Amniotic stem cell (primary cell): Measurements from ENCODE around the gene ERAL1.
A peak's percentile ranks its signal among the peaks of the same experiment; 100 is the strongest.
"Not testable (repeated sequence)": the region's sequence is repeated elsewhere in the genome, so short reads cannot be mapped to it uniquely, and the experiment has no call there.

Source experiments
- DNase-seq: peaks from one replicate; lab custom pipeline; 2025; lab: John Stamatoyannopoulos, UW

The ERAL1 gene

DNA sequence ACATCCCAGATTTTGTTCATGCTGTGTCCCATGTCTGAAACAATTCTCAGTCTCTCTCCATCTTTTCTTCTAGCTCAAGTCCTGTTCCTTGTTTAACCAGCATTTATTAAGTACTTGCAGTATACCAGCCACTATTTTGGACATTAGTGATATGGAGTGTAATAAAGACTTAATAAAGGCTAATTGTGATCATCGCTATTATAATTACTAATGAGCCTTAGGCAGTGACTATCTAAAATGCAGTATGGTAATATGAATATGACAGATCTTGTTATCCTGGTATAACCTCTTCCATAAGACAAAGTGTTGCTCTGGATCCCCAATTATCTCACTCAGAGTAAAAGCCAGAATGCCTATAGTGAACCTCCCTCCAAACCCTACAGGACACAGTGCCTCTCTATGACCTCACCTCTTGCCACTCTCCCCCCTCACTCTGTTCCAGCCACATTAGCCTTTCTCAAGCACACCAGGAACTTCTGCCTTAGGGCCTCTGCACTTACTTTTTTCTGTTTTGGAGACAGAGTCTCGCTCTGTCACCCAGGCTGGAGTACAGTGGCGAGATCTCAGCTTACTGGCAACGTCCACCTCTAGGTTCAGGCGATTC, 44.5 kb downstream of the ERAL1 start:
- no peak for DNase-seq

DNA sequence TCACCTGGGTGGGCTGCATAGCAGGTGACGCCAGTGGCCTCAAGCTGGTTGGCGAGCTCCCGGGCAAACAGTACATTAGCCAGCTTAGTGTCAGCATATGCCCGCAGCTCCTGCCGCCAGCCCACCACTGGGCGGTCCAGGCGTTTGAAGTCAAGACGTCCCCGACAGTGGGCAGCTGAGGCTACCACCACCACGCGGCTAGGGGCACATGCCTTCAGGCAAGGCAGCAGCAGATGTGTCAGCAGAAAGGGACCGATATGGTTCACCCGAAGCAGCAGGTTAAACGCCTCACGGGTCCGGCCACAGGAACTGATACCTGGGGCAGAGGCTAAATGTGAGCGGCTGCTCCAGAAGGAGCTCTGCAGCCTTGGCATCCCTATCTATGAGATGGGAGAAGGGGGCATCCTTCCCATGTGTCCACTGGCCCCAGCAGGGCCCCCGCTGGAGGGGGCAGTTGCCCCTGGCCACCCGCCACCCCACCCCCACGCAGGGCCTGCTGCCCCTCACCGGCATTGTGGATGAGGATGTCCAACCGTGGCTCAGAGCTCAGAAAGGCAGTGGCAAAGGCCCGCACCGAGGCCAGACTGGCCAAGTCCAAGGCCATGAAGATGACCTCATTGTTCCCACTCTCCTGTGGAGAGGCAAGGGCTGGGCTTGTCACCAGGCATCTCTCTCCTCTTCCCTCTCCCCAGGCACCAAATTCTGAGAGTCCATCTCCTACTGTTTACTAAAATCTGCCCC, 46.3 kb downstream of the ERAL1 start:
- DNase-seq: no peak

DNA sequence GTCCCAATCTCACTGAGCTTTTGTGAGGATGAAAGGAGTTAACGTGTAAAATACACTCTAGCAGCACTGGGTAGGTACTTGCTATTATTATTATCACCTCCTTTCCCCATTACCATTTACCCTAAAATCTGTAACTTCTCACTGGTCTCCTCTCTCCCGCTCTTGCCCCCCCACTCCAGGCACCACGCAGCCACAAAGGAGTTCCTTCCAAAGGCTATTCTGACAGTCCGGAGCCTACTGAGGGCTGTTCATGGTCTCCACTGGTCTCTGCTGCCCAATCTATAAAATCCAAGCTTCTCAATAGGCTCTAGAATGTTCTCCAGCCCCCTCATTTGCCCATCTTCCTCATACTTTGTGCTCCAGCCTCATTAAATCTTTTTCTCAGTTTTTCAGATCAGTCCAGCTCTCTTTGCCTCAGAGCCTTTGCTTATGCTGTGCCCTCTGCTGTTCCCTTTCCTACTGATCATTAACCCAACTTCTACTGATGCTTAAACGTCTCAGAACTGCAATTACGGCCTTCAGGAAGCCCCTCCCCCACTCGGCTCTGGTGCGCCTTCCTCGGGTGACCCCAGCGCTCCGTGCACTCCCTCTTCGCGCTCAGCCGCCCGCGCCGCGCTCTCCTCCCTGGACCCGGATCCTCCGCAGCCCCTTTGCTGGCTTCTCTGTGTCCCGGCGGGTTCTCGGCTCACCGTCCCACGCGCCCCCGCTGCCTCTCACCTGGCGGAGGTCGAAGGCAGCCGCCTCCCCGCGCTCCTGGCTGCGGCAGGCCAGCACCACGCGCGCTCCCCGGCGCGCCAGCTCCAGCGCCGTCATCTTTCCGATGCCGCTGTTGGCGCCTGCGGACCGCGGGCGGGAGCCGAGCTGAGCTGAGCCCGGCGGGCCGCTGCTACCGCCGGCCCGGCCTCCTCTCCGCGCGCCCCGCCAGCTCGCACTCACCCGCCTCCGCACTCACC, 47.3 kb downstream of the ERAL1 start:
- DNase-seq: no peak

DNA sequence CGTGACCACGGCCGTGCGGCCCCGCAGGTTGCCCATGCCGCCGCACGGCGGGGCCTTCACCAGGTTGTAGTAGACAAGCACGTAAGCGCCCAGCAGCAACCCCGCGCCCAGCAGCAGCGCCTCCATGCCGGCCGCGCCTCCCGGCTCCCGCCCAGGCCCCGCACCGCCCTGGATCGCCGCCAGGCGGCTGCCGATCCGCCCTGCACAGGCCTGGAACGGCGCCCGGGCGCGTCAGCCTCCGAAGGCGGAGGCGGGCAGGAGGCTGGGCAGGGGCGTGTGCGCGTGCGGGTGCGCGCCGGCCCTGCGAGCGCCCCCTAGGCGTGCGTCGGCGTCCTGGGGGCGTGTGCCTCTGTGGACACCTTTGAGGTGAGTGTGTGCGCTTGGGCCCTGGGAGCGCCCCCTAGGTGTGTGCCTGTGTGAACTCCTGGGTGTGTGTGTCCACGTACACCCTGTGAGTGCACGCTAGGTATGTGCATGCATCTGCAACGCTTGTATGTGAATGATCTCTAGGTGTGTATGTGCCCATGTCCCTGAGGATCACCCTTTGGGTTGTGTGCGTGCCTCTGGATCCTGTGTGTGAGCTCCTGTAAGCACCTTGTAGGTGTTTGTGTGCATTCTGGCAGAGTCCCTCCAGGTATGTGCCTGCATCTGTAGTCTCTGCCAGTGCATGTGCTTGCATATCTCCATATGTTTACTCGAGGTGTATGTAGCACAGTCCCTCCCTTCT, 48.2 kb downstream of the ERAL1 start, which contains the start of gene DHRS13:
DHRS13 (minus strand) TSS at position 261 of the 727 bp plus-strand sequence; CDS start at position 126, 135 bp downstream.
- peak; percentile 72 for DNase-seq

DNA sequence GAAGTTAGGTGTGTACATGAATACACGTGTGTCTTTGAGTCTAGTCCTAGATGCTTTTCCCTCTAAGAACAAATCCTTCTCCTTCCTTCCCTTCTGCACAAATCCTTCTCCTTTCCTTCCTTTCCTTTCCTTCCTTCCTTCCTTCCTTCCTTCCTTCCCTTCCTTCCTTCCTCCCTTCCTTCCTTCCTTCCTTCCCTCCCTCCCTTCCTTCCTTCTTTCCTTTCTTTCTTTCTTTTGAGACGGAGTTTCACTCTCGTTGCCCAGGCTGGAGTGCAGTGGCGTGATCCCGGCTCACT, 48.7 kb downstream of the ERAL1 start:
- DNase-seq: not testable (repeated sequence)

DNA sequence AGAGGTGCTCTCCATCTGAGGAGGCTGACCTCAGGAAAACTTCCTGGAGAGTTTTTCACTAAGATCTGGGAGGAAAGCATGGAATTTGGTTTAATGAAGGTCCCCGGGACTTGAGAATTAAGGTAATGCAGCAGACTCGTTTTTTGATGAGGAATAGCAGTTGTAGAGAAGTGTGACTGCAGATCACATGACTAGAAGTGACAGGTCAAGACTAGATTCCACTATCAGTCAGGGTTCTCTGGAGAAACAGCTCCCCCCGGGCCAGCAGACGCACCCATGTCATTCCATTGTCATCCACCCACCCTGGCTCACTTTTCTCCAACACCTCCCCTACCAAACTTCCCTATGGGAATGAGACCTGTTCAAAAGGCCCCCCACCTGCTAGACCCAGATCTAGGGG, 50.0 kb downstream of the ERAL1 start:
- no peak for DNase-seq

DNA sequence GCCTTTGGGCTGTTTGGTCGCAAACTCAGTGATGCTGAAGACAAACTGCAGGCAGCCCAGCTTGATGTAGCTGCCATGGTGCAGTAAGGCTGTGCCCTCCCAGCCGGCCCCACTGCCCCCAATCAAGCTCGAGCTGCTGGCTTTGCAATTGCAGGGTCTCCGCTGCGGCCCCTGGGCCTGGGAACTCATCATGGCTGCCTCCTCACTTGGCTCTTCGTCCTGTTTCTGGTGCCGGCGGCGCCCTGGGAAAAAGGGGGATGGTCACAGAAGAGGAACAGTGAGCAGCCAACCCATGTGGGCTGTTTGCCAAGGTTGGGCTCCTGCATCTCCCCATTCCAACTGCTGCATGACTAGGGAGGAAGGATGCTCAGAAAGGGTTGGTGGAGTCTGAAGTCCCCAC, 51.5 kb downstream of the ERAL1 start:
- DNase-seq: no peak

DNA sequence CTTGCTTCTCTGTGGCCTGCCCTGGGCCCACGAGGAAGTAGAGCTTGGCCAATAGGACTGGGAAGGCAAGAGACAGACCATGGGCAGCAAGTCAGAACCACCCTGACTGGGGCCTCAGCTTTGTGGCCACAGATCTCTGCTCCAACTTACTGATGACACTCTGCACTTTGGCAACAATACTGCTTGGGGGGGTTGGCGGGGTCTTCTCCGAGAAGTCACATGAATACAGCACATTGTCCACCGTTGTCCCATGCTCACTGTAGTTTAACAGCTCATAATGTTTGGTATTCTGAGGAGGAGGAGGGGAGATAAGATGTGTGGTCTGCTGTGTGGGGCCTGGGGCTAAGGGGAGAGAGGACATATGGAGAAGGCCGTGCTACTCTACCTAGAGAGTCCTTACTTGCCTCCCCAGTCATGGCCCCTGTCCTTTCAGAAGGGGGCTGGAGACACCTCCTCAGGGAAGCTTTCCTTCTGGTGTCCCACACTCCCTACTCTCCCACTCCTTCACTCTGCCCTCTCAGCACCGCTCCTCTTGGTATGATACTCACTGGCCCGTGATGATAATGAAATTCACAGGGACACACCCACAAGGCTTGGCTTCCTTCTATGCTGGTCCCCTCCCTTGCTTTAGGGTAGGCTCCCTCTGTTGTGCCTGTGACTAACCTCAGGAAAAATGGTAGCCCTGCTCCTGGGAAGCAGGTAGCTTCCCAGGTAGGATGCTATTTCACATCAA, 52.1 kb downstream of the ERAL1 start:
- no peak for DNase-seq

DNA sequence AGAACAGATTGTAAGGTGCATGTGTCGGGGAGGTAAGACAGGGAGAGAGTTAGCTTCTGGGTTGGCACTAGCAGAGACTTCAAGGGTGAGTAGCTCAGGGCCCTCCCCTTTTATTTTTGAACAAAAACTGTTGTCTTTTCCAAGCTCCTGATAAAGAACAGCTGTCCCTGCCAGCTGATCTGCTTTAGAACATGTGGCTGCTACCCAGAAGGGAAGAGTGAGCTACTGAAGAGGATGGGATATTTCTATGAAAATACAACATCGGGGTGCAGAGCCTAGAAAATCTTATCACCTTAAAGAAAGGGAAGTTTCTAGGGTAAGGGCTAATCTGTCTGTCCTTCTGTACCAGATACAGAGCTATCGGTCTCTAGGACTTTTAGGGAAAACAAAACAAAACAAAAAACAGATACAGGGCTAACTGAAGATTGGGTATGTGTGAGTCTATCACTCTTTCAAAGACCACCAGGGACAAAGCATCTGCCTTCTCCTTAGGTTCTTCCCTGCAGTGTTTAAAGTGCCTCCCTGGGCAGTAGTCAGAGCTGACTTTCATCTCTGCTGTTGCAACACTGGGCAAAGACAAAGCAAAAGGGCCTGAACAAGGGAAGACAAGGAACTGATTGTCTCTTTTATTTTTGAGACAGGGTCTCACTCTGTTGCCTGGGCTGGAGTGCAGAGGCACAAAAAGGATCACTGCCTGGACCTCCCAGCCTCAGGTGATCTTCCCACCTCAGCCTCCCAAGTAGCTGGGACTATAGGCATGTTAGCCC, 53.1 kb downstream of the ERAL1 start:
- no peak for DNase-seq

DNA sequence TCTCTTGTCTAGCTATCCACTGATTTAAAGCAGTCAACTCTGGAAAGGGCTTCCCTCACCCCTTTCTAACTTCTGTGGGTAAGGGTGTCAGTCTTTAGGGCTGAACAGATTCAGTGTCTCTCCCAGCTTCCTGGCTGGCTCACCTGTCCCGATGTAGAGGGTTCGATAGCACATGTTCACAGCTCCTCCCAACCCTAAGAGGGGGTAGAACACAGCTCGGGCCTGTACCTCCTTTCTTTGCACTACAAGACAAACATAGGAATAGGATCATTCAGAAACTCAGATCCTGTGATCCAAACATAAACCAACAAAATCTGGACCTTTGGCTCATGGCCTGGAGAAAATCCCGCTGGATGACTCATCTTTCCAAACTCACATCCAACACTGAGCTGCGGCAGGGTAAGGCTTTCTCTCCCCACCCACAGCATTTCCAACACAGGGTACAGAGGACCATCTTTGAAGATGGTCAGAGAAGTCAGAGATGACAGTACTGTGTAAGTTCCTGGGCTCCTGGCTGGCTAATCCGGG, 53.9 kb downstream of the ERAL1 start:
- peak; percentile 57 for DNase-seq

DNA sequence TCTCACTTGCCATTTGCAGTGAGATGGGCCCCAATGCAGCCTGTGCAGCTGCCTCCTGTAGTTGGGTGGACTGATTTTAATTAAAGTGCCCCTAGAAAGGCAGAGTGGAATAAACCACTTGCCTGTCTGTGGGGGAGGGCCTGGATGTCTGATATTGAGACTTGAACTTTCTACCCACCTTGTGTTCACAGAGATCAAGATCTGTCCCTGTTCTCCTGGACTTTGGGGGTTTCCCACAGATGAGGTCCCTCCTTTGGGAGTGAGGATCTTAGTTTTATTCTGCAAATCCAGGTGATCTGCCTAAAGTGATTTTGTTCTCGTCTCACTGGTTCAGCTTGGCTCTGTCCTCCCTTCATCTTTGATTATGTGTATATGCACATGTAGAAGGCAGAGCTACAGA, 55.7 kb downstream of the ERAL1 start:
- DNase-seq: no peak
